HG02981 (cell line): ENCODE data around the gene HPS4.
"Not testable (repeated sequence)": the region's sequence is repeated elsewhere in the genome, so short reads cannot be mapped to it uniquely, and the experiment has no call there.

Experiments
- ATAC-seq: cut with Tn5 transposase; IDR thresholded peaks from one replicate; pipeline ENCODE4 v1.9.1; 2021; ENCODE audit warnings: mild to moderate bottlenecking, moderate library complexity; ENCODE audit not compliant: unreplicated experiment

The HPS4 gene

DNA sequence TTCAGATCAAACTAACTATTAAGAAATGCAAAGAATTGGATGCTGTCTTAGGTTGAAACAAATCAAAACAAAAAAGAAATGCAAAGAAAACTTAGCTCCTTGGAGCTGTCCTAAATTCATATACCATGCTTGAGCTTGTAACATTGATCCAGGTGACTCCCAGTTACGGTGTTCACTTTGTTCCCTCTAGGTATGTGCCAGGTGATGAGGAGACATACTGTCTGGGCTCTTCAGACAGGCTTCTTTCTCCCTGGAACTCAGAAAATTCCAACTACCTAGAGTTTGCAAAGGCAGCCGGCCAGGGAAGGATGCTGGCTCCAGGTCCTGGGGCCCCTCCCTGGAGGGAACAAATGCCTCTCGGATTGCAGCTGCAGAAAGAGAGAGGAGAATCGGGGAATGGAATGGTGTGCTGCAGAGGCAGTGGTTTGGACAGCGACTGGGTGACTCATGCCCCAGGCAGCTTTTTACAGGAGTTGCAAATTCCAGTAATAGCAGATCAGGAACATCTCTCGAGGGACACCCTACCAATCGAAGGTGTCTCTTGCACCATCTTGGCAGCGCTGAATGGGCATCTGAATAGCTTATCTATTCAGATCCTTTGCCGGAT, 66.8 kb downstream of the HPS4 start:
- no peak for ATAC-seq

DNA sequence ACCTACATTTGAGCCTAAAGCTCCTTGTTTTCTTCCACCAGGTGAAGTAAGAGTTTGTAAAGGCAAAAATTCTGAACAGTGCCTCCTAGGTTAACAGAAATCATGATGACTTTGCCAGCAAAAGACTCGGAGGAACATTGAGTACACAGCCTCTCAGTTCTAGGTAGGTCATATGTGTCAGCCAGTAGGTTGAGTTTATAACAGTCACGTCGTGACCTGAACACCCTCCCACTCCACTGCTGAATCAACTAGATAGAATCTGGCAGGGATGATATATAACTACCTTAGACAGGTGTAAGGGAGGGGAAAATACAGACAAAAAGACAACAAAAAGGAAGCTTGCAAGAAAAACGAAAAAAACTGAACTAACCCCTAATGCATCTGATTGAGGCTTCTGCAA, 67.3 kb downstream of the HPS4 start:
- ATAC-seq, result no peak

DNA sequence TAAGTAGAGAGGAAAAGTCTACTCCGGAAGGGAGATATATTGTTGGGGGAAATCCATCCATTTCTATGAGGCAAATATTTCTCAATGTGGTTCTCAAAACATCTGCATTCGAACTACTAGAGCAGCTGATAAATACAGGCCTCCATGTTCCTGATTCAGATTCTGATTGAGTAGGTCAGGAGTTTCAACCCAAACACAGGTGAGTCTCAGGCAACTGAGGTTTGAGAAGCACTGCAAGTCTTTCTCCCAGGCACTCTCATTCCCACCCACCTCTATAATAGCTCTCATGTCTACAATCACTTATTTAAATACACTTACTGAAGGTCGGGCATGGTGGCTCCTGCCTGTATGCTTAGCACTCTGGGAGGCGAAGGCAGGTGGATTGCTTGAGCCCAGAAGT, 69.2 kb downstream of the HPS4 start:
- ATAC-seq, result no peak

GRCh38 chr22:26410386-26410785, 73.2 kb downstream of the HPS4 start:
- ATAC-seq, result no peak

GRCh38 chr22:26409719-26410335, 73.8 kb downstream of the HPS4 start:
- ATAC-seq, result no peak

- not testable (repeated sequence) for ATAC-seq
Observed at GRCh38 chr22:26408562-26409220, 74.9 kb downstream of the HPS4 start.

GRCh38 chr22:26406118-26406517, 77.5 kb downstream of the HPS4 start:
- no peak for ATAC-seq

DNA sequence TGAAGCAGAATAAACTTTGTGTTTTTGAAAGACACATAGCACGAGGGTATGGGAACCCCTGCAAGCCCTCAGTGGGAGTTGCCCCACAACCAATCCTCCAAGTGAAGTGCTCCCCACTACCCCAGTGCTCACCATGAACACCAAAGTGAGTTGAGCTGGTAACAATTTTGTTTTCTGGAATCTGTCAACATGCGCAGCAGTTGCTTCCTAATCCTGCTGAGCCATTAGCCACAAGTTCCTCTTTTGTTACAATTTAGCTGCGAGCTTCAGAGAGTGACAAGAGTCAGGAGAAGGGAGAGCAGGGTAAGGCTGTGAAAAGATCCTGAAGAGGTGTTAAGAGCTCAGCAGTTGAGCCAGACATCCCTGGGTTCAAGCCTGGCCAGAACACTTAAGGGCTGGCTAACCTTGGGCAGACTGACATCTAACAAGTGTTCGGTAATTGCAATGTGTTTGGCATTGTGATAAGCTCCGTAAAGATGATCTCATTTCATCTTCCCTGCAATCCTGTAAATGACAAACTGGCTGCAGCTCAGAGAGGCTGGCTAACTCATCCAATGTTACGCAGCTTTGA, 78.6 kb downstream of the HPS4 start:
- no peak for ATAC-seq

DNA sequence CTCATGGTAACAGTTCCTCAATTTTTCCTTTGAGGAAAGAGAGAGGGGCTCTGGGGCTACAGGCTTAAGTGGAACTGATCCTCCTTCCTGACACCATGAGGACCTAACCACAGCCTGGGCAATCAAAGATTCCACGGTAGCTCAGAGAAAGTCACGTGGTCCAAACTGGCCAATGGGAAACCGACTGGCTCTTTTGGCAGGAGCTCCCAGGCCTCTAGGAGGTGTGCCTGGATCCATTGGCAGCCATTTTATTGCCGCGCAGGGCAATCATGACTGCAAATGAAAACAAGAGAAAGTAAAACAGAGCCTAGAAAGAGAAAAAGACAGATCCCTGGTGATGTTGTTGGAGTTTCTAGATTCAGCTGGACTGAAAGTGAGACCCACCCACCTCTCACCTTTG, 81.9 kb downstream of the HPS4 start:
- ATAC-seq, result no peak
